Measurements from ENCODE around the gene IDH3G.
"Not testable (repeated sequence)": the region's sequence is repeated elsewhere in the genome, so short reads cannot be mapped to it uniquely, and the experiment has no call there.

Gene IDH3G

GRCh38 chrX:153794018-153794896, at the start of gene IDH3G, which contains the start of gene SSR4:
Gene IDH3G (minus strand): TSS chrX:153794375. CDS start chrX:153794326, 49 bp downstream.
Gene SSR4 (plus strand): TSS chrX:153794668. CDS start chrX:153794688, 20 bp downstream.
- DNase-seq = peak; percentile 87 to 90

GRCh38 chrX:153836921-153837320, 42.7 kb upstream of the IDH3G start:
- DNase-seq = no peak

DNA sequence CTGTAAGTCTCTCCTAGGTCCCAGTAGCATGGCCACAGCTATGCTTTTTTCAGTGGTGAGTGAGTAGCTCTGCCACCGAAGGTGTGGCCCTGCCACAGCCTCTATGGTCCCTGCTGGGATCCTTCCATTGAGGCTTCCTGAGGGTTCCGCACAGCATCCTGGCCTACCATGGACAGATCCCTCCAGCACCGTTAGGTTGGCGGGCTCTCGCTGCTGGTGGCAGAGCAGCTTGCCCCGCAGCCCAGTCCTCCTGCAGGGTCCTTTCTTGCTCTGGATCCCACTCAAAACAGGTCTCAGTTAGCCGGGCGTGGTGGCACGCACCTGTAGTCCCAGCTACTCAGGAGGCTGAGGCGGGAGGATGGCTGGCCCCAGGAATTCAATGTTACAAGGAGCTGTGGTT, 38.6 kb upstream of the IDH3G start:
- no peak for DNase-seq

- peak; percentile 5 to 22 for DNase-seq
These were observed 37.4 kb upstream of the IDH3G start for GRCh38 chrX:153831429-153832150.

GRCh38 chrX:153830640-153831428, 36.7 kb upstream of the IDH3G start:
- DNase-seq = no peak

DNA sequence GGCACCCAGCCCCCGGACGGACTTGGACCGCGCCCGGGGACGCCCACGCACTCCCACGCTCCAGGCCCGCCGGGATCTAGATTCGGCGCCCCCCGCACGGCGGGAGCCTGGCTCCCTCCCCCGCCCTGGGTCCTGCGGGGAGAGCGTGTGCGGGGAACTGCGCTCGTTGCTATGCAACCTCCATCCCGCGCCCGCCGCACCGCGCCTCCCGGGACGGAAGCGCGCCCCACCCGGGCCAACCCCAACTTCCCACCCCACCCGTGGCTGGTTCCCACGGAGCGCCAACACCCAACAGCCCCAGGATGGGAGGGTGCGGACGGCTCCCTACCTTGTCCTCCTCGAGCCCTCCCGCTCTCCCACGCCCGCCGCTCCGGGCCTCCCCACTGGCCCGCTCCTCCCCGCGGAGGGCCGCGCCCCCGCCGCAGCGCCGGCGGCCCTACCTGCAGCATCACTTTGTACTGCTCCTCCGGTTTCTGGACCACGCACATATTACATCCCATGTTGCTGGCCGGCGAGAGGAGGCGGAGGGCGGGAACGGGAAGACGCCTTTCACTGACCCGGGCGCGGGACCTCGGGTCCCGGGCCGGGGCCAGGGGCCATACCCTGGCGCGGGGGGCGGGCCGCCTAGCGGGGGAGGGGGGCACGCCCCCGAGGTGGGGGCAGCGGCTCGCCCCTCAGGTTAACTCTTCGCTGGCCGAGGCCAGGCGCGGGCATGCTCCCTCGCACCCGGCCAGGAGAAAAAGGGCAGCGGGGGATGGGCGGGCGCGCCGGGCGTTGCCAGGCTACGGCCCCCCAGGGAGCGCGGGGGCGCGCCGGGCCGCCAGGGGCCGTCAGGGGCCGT, 35.8 kb upstream of the IDH3G start, which contains the start of gene PDZD4:
Gene PDZD4, minus strand, starts transcription at position 746 of the 841 bp plus-strand sequence. Its CDS starts 246 bp downstream, at position 500.
- no peak for DNase-seq

GRCh38 chrX:153829549-153829798, 35.3 kb upstream of the IDH3G start:
- no peak for DNase-seq

DNA sequence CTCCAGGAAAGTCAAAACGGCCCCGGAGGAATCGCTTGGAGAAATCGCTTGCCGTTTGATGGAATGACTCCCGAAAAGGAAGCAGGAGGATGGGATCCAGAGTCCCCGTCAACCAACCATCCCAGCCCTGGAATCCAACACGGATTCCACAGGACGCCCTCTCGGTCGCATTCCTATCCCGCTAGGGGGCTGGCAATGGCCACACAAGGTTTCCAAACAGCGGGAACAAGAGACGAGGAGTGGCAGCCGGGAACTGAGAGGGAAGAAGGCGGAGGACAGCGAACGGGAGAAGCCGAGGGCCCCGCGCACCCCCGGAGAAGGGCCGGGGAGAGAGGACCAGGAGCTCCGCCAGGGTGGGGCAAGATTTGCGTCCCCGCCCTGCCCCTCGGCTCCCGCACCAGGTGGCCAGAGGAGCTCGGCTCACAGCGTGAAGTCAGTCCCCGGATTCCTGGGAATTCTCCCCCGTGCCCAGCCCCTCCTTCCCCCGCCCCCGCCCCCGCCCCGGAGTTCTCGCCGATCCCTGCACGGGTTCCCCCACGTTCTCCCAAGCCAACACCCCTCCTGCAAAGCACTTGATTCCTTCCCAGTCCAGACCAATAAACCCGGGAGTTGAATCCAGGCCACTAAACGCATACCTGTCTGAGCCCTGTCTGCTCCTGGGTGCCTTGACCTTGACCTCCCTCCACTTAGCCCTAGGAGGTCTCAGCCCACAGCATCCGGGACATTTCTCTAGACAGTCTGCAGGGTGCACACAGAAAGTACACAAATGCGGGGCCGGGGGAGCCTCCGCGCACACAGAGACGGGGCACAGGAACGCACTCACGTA, 34.8 kb upstream of the IDH3G start:
- DNase-seq = no peak

DNA sequence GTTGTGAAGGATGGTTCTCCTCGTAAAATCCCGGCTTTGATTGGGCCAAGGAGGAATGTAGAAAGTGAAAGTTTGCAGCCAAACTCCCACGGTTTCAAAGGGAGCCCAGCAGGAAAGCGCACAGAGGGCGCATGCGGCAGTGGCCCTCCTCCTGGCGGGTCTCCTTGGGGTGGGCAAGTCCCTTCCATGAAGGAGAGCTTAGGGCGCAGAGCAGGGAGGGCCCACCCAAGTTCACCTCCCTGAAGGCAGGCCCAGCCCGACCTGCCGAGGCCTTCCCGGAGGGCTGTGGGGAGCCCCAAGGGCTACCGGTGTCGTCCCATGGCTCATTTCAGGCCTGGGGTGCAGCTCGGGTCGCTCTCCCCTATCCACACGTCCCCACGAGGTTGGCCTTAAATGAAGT, 34.1 kb upstream of the IDH3G start:
- DNase-seq = no peak

- DNase-seq = no peak
These were observed 33.7 kb upstream of the IDH3G start for GRCh38 chrX:153827903-153828302.

- no peak for DNase-seq
These were observed 32.8 kb upstream of the IDH3G start for GRCh38 chrX:153827016-153827415.

GRCh38 chrX:153825042-153825441, 30.9 kb upstream of the IDH3G start:
- no peak for DNase-seq

DNA sequence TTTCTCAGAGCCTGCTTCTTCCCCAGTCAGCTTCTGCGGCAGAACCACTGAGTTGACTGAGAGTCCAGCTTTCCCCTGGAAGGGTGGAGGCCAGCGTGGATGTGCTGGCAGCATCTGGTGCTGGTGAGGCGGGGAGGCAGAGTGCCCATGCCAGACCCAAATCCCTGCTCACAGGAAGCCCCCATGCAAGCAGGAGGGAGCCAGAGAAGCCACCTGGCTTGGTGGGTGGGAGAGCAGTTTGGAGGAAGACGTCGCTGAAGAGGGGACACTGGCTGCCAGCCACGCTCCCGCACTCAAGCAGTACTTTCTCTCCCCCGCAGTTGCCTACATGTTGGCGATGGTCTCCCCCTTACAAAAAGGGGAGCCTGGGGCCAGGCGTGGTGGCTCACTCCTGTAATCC, 30.2 kb upstream of the IDH3G start:
- DNase-seq = no peak

DNA sequence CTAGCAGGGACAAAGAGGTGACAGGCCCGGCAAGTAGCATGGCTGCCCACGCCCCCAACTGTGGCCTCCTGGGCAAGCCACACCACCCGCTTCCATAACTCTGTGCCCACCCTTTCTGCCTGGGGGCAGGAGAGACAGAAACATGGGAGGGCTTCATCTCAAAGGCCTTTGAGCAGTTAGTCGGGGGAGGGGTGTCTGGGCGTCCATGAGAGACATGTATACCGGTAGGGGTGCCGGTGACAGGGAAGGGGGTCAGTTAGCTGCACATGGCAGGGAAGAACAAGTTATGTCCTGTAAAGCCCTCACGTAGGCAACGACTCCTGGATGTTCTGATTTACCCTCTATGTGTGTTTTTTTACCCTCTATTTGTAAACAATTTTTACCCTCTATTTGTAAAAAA, 26.9 kb upstream of the IDH3G start:
- no peak for DNase-seq

GRCh38 chrX:153820601-153821000, 26.4 kb upstream of the IDH3G start:
- DNase-seq = no peak

DNA sequence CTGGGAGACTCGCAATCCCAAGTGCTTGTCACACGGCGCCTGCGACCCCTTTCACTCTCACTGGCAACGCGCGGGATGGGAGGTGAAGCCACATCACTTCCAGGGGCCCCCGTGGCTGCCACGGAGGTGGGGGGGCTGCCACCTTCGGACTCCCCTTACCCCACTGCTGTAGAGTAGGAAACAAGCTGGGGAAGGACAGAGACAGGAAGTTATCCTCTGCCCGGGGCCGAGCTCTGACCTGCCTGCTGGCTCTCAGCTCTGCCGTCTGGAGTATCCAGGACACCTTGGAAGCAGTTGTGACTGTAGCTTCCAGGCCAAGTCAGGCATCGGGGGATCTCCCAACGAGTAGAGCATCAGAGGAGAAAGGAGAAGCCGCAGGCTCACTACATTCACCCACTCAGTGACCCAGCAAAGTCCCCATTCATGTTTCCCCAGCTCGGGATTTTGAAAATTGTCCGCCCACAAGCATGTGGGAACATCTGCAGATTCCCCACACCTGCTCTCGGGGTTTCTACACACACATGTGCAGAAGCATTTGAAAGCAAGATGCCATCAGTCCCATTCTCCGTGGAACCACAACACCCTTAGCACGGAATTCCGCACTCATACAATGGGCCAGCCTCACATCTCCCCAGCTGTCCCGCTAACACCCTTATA, 25.3 kb upstream of the IDH3G start:
- peak; percentile 9 to 53 for DNase-seq

GRCh38 chrX:153818571-153819383, 24.6 kb upstream of the IDH3G start:
- peak in 1 of 2 donors; percentile 11 for DNase-seq

GRCh38 chrX:153818064-153818463, 23.9 kb upstream of the IDH3G start:
- DNase-seq = not testable (repeated sequence)

DNA sequence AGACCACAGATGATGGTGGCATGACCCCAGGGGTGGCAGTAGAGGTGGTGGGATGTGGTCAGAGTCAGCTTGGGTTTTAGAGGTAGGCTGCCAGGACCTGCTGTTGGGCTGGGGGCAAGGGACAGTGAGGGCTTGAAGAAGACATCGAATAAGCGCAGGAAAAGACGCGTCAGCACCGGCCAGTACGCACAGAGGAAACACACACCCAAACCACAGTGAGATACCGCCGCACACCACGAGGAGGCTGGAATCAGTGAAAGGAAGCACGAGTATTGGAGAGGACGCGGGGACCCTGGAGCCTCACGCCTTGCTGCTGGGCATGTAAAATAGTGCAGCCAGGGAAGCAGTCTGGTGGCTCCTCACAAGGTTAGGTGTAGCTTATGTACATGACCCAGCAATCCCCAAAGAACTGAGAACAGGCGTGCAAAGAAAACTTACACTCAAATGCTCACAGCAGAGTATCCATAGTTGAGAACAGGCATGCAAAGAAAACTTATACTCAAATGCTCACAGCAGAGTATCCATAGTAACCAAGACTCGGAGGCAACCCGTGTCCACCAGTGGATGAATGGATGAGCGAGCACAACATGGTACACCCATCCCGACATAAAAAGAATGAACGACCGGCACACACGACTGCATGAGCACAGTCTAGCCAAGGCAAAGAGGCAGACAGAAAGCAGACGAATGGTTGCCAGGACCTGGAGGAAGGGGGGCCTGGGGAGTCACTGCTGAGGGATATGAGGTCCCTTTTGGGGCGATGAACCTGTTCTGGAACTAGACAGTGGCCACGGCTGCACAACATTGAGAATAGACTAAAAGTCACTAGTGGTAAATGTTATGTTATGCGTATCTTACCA, 22.9 kb upstream of the IDH3G start:
- DNase-seq = peak in 1 of 2 donors; percentile 12

All from inflammatory macrophage treated with lipopolysaccharide for 1 hour (primary cell).